IMR-90 (cell line): ENCODE results near the gene ADISSP. TPM values are rescaled to one million over a fixed set of nuclear protein-coding genes. Genes with fewer than 3 reads are reported as not detected.

Experiments
- ATAC-seq: fragments of 200-7000 bp; cut with Tn5 transposase; 2 replicates; pipeline ENCODE4 v1.9.1; 2020; ENCODE audit warnings: low read depth, mild to moderate bottlenecking, moderate library complexity
- BruUV-seq: library from RNA; stranded (reverse); fragments of 400-500 nt; replicated peaks from 2 replicates; lab custom pipeline; 2021; lab: Mats Ljungman, UMichigan
- CTCF ChIA-PET: fragments of 300-600 bp; formaldehyde crosslinking; extraction: SDS; loops from one replicate; lab custom pipeline; 2021; ENCODE audit warnings: antibody characterized with exemption; lab: Yijun Ruan, JAX
- POLR2A ChIA-PET: fragments of 300-600 bp; sonication (Branson Sonifier 250); formaldehyde crosslinking; loops from one replicate; lab custom pipeline; 2022; ENCODE audit warnings: antibody characterized with exemption; ENCODE audit not compliant: unreplicated experiment; lab: Charles Lee
- DNase-seq: peaks from one replicate; pipeline ENCODE4 v3.0.0; 2013
- H2AFZ ChIP-seq: replicated peaks from 2 replicates; pipeline ENCODE3; 2013; ENCODE audit warnings: low read length, mild to moderate bottlenecking; ENCODE audit not compliant: poor library complexity
- H2AK5ac ChIP-seq: 2 replicates; pipeline ENCODE4 v1.6.1; 2013; ENCODE audit warnings: low read depth, low read length, inconsistent platforms
- H2AK9ac ChIP-seq: replicated peaks from 2 replicates; pipeline ENCODE3; 2013; ENCODE audit warnings: mild to moderate bottlenecking, low read depth, low read length, moderate library complexity; ENCODE audit not compliant: poor library complexity
- H2BK120ac ChIP-seq: 2 replicates; pipeline ENCODE4 v1.6.1; 2013; ENCODE audit warnings: low read depth, low read length, inconsistent platforms
- H2BK15ac ChIP-seq: 3 replicates; pipeline ENCODE4 v1.6.1; 2013; ENCODE audit warnings: low read depth, low read length, inconsistent platforms
- H2BK20ac ChIP-seq: 2 replicates; pipeline ENCODE4 v1.6.1; 2013; ENCODE audit warnings: low read depth, mild to moderate bottlenecking, inconsistent platforms, low read length, moderate library complexity
- H2BK5ac ChIP-seq: 2 replicates; pipeline ENCODE4 v1.6.1; 2013; ENCODE audit warnings: mild to moderate bottlenecking, low read depth, low read length, inconsistent platforms; ENCODE audit not compliant: poor library complexity, severe bottlenecking
- H3K14ac ChIP-seq: replicated peaks from 2 replicates; pipeline ENCODE4 v1.6.1; 2013; ENCODE audit warnings: low read depth, low read length, inconsistent platforms
- H3K18ac ChIP-seq: 2 replicates; pipeline ENCODE4 v1.6.1; 2013; ENCODE audit warnings: low read depth, low read length, control low read depth
- H3K23ac ChIP-seq: 2 replicates; pipeline ENCODE4 v1.6.1; 2013; ENCODE audit warnings: low read depth, low read length, inconsistent platforms
- H3K27ac ChIP-seq: 2 replicates; pipeline ENCODE4 v1.5.1; 2013; ENCODE audit warnings: mild to moderate bottlenecking, control low read depth, low read length; ENCODE audit not compliant: insufficient read depth
- H3K27me3 ChIP-seq: 2 replicates; pipeline ENCODE4 v1.6.1; 2013; ENCODE audit warnings: low read length; ENCODE audit not compliant: control insufficient read depth, insufficient read depth
- H3K36me3 ChIP-seq: 2 replicates; pipeline ENCODE4 v1.6.1; 2013; ENCODE audit warnings: low read length, mixed read lengths; ENCODE audit not compliant: control insufficient read depth, insufficient read depth
- H3K4ac ChIP-seq: 2 replicates; pipeline ENCODE4 v1.6.1; 2013; ENCODE audit warnings: low read depth, low read length, inconsistent platforms
- H3K4me1 ChIP-seq: 2 replicates; pipeline ENCODE4 v1.6.1; 2013; ENCODE audit warnings: low read length, mixed read lengths; ENCODE audit not compliant: control insufficient read depth, insufficient read depth
- H3K4me2 ChIP-seq: 2 replicates; pipeline ENCODE4 v1.6.1; 2013; ENCODE audit warnings: low read depth, mild to moderate bottlenecking, control low read depth, low read length, moderate library complexity
- H3K4me3 ChIP-seq: 2 replicates; pipeline ENCODE4 v1.5.1; 2013; ENCODE audit warnings: low read depth, mild to moderate bottlenecking, control low read depth, low read length, moderate library complexity; ENCODE audit not compliant: insufficient read depth
- H3K56ac ChIP-seq: 2 replicates; pipeline ENCODE4 v1.6.1; 2013; ENCODE audit warnings: low read length, inconsistent platforms; ENCODE audit not compliant: insufficient read depth; ENCODE audit errors: extremely low read depth
- H3K79me1 ChIP-seq, 2 experiments: 2 replicates each; pipeline ENCODE4 v1.6.1; 2013; ENCODE audit warnings: low read length in 2 of 2, inconsistent platforms in 1 of 2, low read depth in 1 of 2
- H3K9ac ChIP-seq: 2 replicates; pipeline ENCODE4 v1.6.1; 2013; ENCODE audit warnings: low read depth, low read length, control low read depth
- H3K9me1 ChIP-seq: 2 replicates; pipeline ENCODE4 v1.6.1; 2013; ENCODE audit warnings: low read length, inconsistent platforms; ENCODE audit not compliant: insufficient read depth
- H3K9me3 ChIP-seq: 2 replicates; pipeline ENCODE4 v1.6.1; 2013; ENCODE audit warnings: low read length; ENCODE audit not compliant: control insufficient read depth, insufficient read depth
- H4K20me1 ChIP-seq: 2 replicates; pipeline ENCODE4 v1.6.1; 2013; ENCODE audit warnings: low read length, inconsistent platforms; ENCODE audit not compliant: insufficient read depth
- H4K5ac ChIP-seq: 2 replicates; pipeline ENCODE4 v1.6.1; 2013; ENCODE audit warnings: mild to moderate bottlenecking, low read depth, low read length, control low read depth
- H4K8ac ChIP-seq, 2 experiments: 2 replicates each; pipeline ENCODE4 v1.6.1; 2013; ENCODE audit warnings: low read depth in 2 of 2, low read length in 2 of 2, control low read depth in 1 of 2, inconsistent platforms in 1 of 2
- H4K91ac ChIP-seq: 2 replicates; pipeline ENCODE4 v1.6.1; 2013; ENCODE audit warnings: low read depth, low read length, inconsistent platforms; ENCODE audit not compliant: insufficient read depth
- RCOR1 ChIP-seq: IDR thresholded peaks from 2 replicates; pipeline ENCODE4 v1.6.1; 2012; ENCODE audit warnings: mild to moderate bottlenecking, low read length, improper control_type of control experiment; ENCODE audit not compliant: insufficient replicate concordance
- WGBS, 2 experiments: methylation state at CpG; one replicate each; pipeline versions ENCODE4 v1.1.5 to v1.1.7; 2013; ENCODE audit warnings: missing lambda C conversion rate in 2 of 2; ENCODE audit not compliant: insufficient read length in 1 of 2; ENCODE audit errors: extremely low coverage in 2 of 2; 5-methylcytosine and 5-hydroxymethylcytosine counted together
- dilution Hi-C: fragments of 300-500 bp; cut with HindIII; formaldehyde crosslinking; loops from one replicate; pipeline ENCODE4 v1.14.3; 2018; ENCODE audit warnings: low sequenced_read_pairs; ENCODE audit not compliant: unreplicated experiment
- in situ Hi-C: fragments of 300-500 bp; cut with MboI; formaldehyde crosslinking; loops from 3 replicates; pipeline ENCODE4 v1.14.3; 2019; ENCODE audit warnings: low sequenced_read_pairs, inconsistent platforms, mixed read lengths
- intact Hi-C: fragments of 100-400 bp; cut with micrococcal nuclease; formaldehyde crosslinking; loops from 2 replicates; pipeline ENCODE4 v1.10.0; 2022
- polyA plus RNA-seq, 3 experiments: library from polyadenylated mRNA; depleted of rRNA; stranded (reverse); fragments of >200 nt; gene quantifications; 2 replicates each; pipeline ENCODE4 v1.2.3, GENCODE V29; 2012; ENCODE audit warnings: low replicate concordance in 1 of 3
- total RNA-seq: library from RNA; depleted of rRNA; stranded (reverse); fragments of >200 nt; gene quantifications from 2 replicates; pipeline ENCODE4 v1.2.3, GENCODE V29; 2012

ADISSP gene
- total and polyA plus RNA-seq, 2 of the 4 experiments (the other 2 are of a cell fraction), result 31.9 to 58.2 TPM

DNA sequence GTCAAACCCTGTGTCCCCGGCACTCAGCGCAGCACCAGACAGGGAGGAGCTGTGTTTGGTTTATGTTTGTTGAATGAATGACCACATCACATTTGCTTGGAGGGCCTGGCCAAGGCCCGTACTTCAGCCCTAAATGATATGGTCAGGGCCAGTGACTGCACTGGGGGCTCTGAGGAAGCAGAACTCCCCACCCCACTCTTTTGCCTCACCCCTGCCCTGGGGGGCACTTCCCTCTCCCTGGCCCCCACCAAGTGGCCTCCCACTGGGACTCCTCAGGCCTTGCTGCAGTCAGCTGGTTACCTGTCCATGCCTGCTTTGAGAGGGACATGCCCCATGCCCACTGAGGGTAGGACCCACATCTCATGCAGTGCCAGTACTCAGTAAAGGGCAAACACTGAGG is 2.9 kb downstream of the ADISSP start:
- Histone ChIP-seq H3K9ac (no peak overlapping the region), H3K9me1 (no peaks in the 10 kb centered on the region; the same call in 1 of the 2 replicates), H4K8ac (no peak overlapping the region), H2BK15ac (no peak overlapping the region), H2AK9ac (no peak overlapping the region), H3K4ac (no peak overlapping the region), H4K20me1 (peaks cover 6% of the 10 kb centered on the region; the same call in 1 of the 2 replicates), H3K56ac (no peak overlapping the region), H3K27ac (no peak overlapping the region), H4K91ac (no peak overlapping the region), H2AFZ (no peak overlapping the region), H2BK5ac (no peak overlapping the region), H2AK5ac (no peak overlapping the region), H3K4me2 (no peak overlapping the region), H4K5ac (no peak overlapping the region), H3K4me3 (no peak overlapping the region), H3K18ac (no peak overlapping the region), H3K23ac (no peak overlapping the region), H2BK120ac (no peak overlapping the region), H3K9me3 (no peaks in the 10 kb centered on the region), H3K14ac (no peak overlapping the region), H3K27me3 (no peaks in the 10 kb centered on the region), H3K79me1 (peaks cover 16 to 48% of the 10 kb centered on the region in 2 experiments), H2BK20ac (no peak overlapping the region), H3K36me3 (no peaks in the 10 kb centered on the region; the same call in 1 of the 2 replicates), H3K4me1 (peaks cover 11% of the 10 kb centered on the region)
- in situ Hi-C loops (no loop called here), dilution Hi-C loops (no loop called here), intact Hi-C loops (loop anchor here (5.0 kb wide), 1 partner anchor 87 kb away; no protein-coding TSS in a partner anchor)
- ATAC-seq, result no peak
- WGBS, 2 experiments, result no CpG with 5 or more reads among the region's 3 CpGs
- no peak for TF ChIP-seq RCOR1
- no TSS peak for BruUV-seq
- POLR2A ChIA-PET, result no interaction called here
- no peak for DNase-seq
- CTCF ChIA-PET, result no interaction called here
